ENCODE data around the gene SPACA9. TPM values are rescaled to one million over a fixed set of nuclear protein-coding genes. Genes with fewer than 3 reads are reported as not detected.

The SPACA9 gene
- total RNA-seq, 1 experiment from 2014 or later, result 0.80 TPM

GRCh38 chr9:132894862-132895835, 16.5 kb downstream of the SPACA9 start:
- DNase-seq, result no peak
- no peak overlapping the region for H3K4me3 ChIP-seq (ENCODE audit: insufficient read depth, low read depth, low read length)
- no peaks in the 10 kb centered on the region for H3K27me3 ChIP-seq (ENCODE audit: control insufficient read depth, insufficient read depth, low read length)
- peaks cover 13% of the 10 kb centered on the region for H3K36me3 ChIP-seq (replicated peaks; ENCODE audit: control insufficient read depth, insufficient read depth, low read length)

DNA sequence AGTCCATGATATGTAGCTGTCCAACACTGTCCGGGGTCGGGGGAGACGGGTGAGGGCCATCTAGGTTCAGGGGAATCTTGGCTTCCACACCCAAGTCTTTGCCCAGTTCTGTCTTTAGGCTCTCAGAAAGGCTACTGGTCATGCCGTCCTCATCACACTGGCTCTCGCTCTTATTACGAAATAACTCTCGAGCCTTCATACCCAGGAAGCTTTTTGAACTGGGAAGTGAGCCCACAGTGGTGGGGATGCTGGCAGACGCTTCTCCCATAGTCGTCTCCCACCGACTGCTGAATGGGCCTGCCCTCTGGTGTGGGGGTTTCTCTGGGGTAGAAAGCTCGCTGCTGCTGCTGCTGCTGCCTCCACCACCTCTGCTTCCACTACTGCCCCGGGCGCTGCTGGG, 17.6 kb downstream of the SPACA9 start:
- H3K36me3 ChIP-seq (replicated peaks; ENCODE audit: control insufficient read depth, insufficient read depth, low read length), result peaks cover 21% of the 10 kb centered on the region
- H3K27me3 ChIP-seq (ENCODE audit: control insufficient read depth, insufficient read depth, low read length), result no peaks in the 10 kb centered on the region
- no peak overlapping the region for H3K4me3 ChIP-seq (ENCODE audit: insufficient read depth, low read depth, low read length)
- DNase-seq, result no peak

DNA sequence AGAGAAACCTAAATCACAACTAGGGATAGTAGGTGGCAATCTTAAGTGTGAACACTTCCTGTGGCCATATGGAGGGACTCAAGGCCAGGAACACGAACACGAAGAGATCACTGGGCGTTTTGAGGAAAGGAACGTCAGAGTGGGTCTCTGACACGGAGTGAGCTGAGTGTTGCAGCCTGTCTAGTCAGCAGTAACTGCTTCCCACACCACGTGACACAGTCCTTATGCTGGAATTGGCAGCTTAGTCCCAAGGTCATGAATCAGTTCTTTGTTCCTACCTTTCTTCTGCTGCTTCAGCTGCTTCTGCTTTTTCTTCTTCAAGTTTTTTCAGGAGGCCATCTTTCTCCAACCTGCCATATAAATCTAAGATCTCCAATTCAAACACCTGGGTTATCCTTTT, 18.2 kb downstream of the SPACA9 start:
- DNase-seq, result no peak
- Histone ChIP-seq H3K4me3 (ENCODE audit: insufficient read depth, low read depth, low read length) (no peak overlapping the region), H3K27me3 (ENCODE audit: control insufficient read depth, insufficient read depth, low read length) (no peaks in the 10 kb centered on the region), H3K36me3 (replicated peaks; ENCODE audit: control insufficient read depth, insufficient read depth, low read length) (peaks cover 24% of the 10 kb centered on the region)

GRCh38 chr9:132898051-132898450, 19.4 kb downstream of the SPACA9 start:
- Histone ChIP-seq H3K4me3 (ENCODE audit: insufficient read depth, low read depth, low read length) (no peak overlapping the region), H3K36me3 (replicated peaks; ENCODE audit: control insufficient read depth, insufficient read depth, low read length) (peaks cover 24% of the 10 kb centered on the region), H3K27me3 (ENCODE audit: control insufficient read depth, insufficient read depth, low read length) (no peaks in the 10 kb centered on the region)
- DNase-seq, result no peak

- H3K4me3 ChIP-seq (ENCODE audit: insufficient read depth, low read depth, low read length), result no peak overlapping the region
- peak; percentile 82 for DNase-seq
- H3K36me3 ChIP-seq (replicated peaks; ENCODE audit: control insufficient read depth, insufficient read depth, low read length), result peaks cover 17% of the 10 kb centered on the region
- no peaks in the 10 kb centered on the region for H3K27me3 ChIP-seq (ENCODE audit: control insufficient read depth, insufficient read depth, low read length)
Measured at GRCh38 chr9:132901858-132902831, 23.4 kb downstream of the SPACA9 start.

DNA sequence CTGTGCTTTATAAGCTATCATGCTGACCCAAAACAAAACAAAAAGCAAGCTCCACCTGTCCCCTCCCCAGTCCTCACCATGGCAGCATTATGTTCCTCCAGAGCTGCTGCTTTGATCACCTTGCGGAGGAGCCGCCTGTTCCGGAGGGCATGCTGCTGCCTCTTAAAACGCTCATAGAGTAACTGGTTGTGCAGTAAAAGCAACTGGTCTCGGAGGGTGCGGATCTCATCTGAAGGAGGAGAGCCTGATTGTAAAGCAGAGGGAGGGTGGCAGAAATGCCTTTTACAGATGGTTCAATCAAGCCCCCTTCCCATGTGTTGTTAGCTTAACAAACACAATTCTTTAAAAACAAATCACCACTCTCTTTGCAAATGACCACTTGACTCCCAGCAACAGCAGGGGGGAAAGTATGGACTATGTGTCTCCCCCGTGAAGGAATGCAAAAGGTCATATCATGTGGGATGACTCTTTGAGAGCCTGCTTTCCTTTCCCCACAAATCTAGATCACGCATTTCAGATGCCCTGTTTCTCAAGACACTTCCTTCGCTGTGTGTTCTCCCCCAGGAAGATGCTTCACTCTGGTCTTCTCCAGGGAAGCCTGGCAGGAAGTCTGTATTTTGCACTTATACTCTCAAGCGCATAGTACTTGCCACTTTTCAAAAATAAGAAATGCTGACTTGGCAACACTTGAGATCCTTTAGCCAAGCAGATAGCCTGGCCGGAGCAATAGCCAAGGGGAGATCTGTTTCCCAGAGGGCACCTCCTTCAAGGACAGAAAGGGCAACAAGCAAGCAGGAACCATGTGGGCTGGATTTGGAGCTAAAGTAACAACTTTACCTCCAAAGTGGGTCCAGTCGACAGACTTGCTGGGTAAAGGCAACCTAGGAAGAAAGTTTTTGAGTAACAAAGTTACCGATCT, 25.1 kb downstream of the SPACA9 start:
- no peaks in the 10 kb centered on the region for H3K27me3 ChIP-seq (ENCODE audit: control insufficient read depth, insufficient read depth, low read length)
- DNase-seq, result no peak
- H3K36me3 ChIP-seq (replicated peaks; ENCODE audit: control insufficient read depth, insufficient read depth, low read length), result peaks cover 15% of the 10 kb centered on the region
- H3K4me3 ChIP-seq (ENCODE audit: insufficient read depth, low read depth, low read length), result no peak overlapping the region

- no peak for DNase-seq
- H3K4me3 ChIP-seq (ENCODE audit: insufficient read depth, low read depth, low read length), result no peak overlapping the region
- H3K36me3 ChIP-seq (replicated peaks; ENCODE audit: control insufficient read depth, insufficient read depth, low read length), result peaks cover 12% of the 10 kb centered on the region
- no peaks in the 10 kb centered on the region for H3K27me3 ChIP-seq (ENCODE audit: control insufficient read depth, insufficient read depth, low read length)
Measured at GRCh38 chr9:132905726-132906125, 27.0 kb downstream of the SPACA9 start.

GRCh38 chr9:132908635-132909034, 29.9 kb downstream of the SPACA9 start:
- Histone ChIP-seq H3K27me3 (ENCODE audit: control insufficient read depth, insufficient read depth, low read length) (no peaks in the 10 kb centered on the region), H3K36me3 (replicated peaks; ENCODE audit: control insufficient read depth, insufficient read depth, low read length) (peaks cover 7% of the 10 kb centered on the region), H3K4me3 (ENCODE audit: insufficient read depth, low read depth, low read length) (no peak overlapping the region)
- DNase-seq, result no peak

DNA sequence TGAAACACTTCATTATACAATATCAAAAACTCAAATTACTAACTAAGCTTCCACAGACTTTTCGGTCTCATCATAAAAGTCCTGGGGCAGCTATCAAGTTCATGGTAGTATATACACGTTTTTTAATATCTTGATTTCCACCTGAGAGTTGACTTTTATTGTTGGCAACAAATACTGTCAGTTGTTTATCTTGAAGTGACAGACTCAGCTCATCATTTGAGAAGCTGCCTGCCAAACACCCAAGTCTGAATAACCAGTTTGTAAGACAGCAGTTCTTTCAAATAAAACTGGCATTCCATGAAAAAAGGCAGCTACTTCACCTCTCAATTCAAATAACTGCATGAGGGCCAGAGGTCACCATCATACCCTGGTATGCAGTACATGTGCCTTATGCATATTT, 30.6 kb downstream of the SPACA9 start:
- no peak overlapping the region for H3K4me3 ChIP-seq (ENCODE audit: insufficient read depth, low read depth, low read length)
- no peak for DNase-seq
- H3K27me3 ChIP-seq (ENCODE audit: control insufficient read depth, insufficient read depth, low read length), result no peaks in the 10 kb centered on the region
- H3K36me3 ChIP-seq (replicated peaks; ENCODE audit: control insufficient read depth, insufficient read depth, low read length), result peaks cover 7% of the 10 kb centered on the region

DNA sequence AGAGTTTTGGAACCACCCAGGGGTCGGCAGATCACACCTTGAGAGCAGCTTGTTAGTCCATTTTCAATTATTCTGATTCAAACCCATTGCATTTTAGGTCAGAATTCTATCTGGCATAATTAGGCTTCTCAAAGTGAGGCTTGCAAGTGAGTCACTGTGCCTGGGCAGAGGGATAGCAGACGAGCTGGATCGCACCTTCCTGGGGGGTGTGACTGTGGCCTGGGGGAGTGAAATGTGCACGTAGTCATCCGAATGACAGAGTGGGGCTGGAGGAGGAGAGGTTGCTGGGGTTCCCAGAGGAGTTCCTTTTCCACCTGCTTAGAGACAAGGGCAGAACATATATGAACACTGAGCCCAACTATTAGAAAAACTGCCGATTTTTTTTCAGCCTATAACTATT, 31.7 kb downstream of the SPACA9 start:
- DNase-seq, result no peak
- peaks cover 6% of the 10 kb centered on the region for H3K36me3 ChIP-seq (replicated peaks; ENCODE audit: control insufficient read depth, insufficient read depth, low read length)
- no peak overlapping the region for H3K4me3 ChIP-seq (ENCODE audit: insufficient read depth, low read depth, low read length)
- no peaks in the 10 kb centered on the region for H3K27me3 ChIP-seq (ENCODE audit: control insufficient read depth, insufficient read depth, low read length)

DNA sequence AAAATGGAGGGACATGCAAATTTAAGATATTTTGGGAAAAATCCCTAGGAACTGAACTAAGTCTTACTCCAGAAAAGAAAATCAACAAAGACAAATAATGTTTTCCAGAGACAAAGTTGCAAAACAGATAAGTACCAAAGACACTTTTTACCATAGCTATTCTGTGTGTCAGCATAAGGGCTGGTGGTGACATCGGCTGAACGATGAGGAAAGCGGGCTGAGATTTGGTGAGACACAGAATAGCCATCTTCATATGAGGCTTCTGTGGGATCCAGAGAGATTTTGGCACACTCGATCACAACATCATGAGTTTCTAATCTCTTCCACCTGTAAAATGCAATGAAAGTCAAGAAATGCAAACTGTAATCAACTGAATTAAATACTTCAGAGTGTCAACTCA, 33.4 kb downstream of the SPACA9 start:
- Histone ChIP-seq H3K27me3 (ENCODE audit: control insufficient read depth, insufficient read depth, low read length) (no peaks in the 10 kb centered on the region), H3K36me3 (replicated peaks; ENCODE audit: control insufficient read depth, insufficient read depth, low read length) (peaks cover 6% of the 10 kb centered on the region), H3K4me3 (ENCODE audit: insufficient read depth, low read depth, low read length) (no peak overlapping the region)
- no peak for DNase-seq

DNA sequence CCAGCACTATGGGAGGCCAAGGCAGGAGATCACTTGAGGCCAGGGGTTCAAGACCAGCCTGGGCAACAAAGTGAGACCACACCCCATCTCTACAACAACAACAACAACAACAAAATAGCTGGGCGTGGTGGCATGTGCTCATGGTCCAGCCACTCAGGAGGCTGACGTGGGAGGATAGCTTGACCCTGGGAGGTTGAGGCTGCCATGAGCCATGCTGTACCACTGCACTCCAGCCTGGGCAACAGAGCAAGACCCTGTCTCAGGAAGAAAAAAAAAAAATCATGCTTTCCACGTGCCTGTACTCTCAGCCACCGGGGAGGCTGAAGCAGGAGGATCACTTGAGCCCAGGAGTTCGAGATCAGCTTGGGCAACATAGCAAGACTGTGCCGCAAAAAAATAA, 36.2 kb downstream of the SPACA9 start:
- H3K27me3 ChIP-seq (ENCODE audit: control insufficient read depth, insufficient read depth, low read length), result no peaks in the 10 kb centered on the region
- peaks cover 6% of the 10 kb centered on the region for H3K36me3 ChIP-seq (replicated peaks; ENCODE audit: control insufficient read depth, insufficient read depth, low read length)
- no peak for DNase-seq
- no peak overlapping the region for H3K4me3 ChIP-seq (ENCODE audit: insufficient read depth, low read depth, low read length)

GRCh38 chr9:132919614-132920268, 41.0 kb downstream of the SPACA9 start:
- peaks cover 10% of the 10 kb centered on the region for H3K36me3 ChIP-seq (replicated peaks; ENCODE audit: control insufficient read depth, insufficient read depth, low read length)

More at GRCh38 chr9:132919614-132920268, 41.0 kb downstream of the SPACA9 start:
- H3K27me3 ChIP-seq (ENCODE audit: control insufficient read depth, insufficient read depth, low read length), result no peaks in the 10 kb centered on the region
- no peak overlapping the region for H3K4me3 ChIP-seq (ENCODE audit: insufficient read depth, low read depth, low read length)
- no peak for DNase-seq

Measured in H7 (cell line).